DOHH2 (cell line): ENCODE data around the gene FMNL2.

Experiments used
- H3F3A ChIP-seq: fragments of 200-600 bp; sonication (generic), shearing (Covaris generic); 2 replicates; pipeline ENCODE4 v1.6.0; 2016; ENCODE audit warnings: antibody characterized with exemption, mild to moderate bottlenecking; ENCODE audit not compliant: control insufficient read depth, insufficient read depth
- H3K27ac ChIP-seq: fragments of 200-600 bp; sonication (generic); 2 replicates; pipeline ENCODE4 v1.5.1; 2014; ENCODE audit warnings: low read depth, mild to moderate bottlenecking, low read length, moderate library complexity
- H3K27me3 ChIP-seq: fragments of 200-600 bp; sonication (generic); 2 replicates; pipeline ENCODE4 v1.6.1; 2014; ENCODE audit warnings: mild to moderate bottlenecking, low read length, mixed read lengths; ENCODE audit not compliant: control insufficient read depth
- H3K36me3 ChIP-seq: fragments of 200-600 bp; sonication (generic); 2 replicates; pipeline ENCODE4 v1.6.1; 2014; ENCODE audit warnings: mild to moderate bottlenecking, low read length, moderate library complexity, mixed read lengths; ENCODE audit not compliant: control insufficient read depth
- H3K4me1 ChIP-seq: fragments of 200-600 bp; sonication (generic); 2 replicates; pipeline ENCODE4 v1.6.1; 2014; ENCODE audit warnings: mild to moderate bottlenecking, low read length, mixed read lengths; ENCODE audit not compliant: control insufficient read depth
- H3K4me2 ChIP-seq: fragments of 200-600 bp; sonication (generic); 2 replicates; pipeline ENCODE4 v1.6.0; 2014; ENCODE audit warnings: mild to moderate bottlenecking, low read length, moderate library complexity
- H3K4me3 ChIP-seq: fragments of 200-600 bp; sonication (generic); 2 replicates; pipeline ENCODE4 v1.5.1; 2014; ENCODE audit warnings: mild to moderate bottlenecking, low read length, mixed read lengths
- H3K79me2 ChIP-seq: fragments of 200-600 bp; sonication (generic); 2 replicates; pipeline ENCODE4 v1.6.1; 2014; ENCODE audit warnings: mild to moderate bottlenecking, low read length, mixed read lengths; ENCODE audit not compliant: control insufficient read depth
- H3K9me2 ChIP-seq: fragments of 200-600 bp; sonication (generic); replicated peaks from 2 replicates; pipeline ENCODE4 v1.6.1; 2014; ENCODE audit warnings: mild to moderate bottlenecking, low read length, mixed read lengths; ENCODE audit not compliant: control insufficient read depth
- H3K9me3 ChIP-seq: fragments of 200-600 bp; sonication (generic); 2 replicates; pipeline ENCODE4 v1.6.1; 2014; ENCODE audit warnings: antibody characterized with exemption, low read length, mixed read lengths; ENCODE audit not compliant: control insufficient read depth, insufficient read depth
- H4K20me1 ChIP-seq: fragments of 200-600 bp; sonication (generic); 2 replicates; pipeline ENCODE4 v1.6.0; 2014; ENCODE audit warnings: low read depth, mild to moderate bottlenecking, antibody characterized with exemption, low read length, moderate library complexity; ENCODE audit not compliant: control insufficient read depth, insufficient read depth
- EZH2phosphoT487 ChIP-seq: fragments of 200-600 bp; sonication (generic); IDR thresholded peaks from 2 replicates; pipeline ENCODE4 v1.6.1; 2017; ENCODE audit warnings: borderline replicate concordance, mild to moderate bottlenecking, antibody characterized with exemption, low read length, moderate library complexity, mixed read lengths
- TF ChIP-seq, protein P1 (sequence below): fragments of 200-600 bp; sonication (generic); IDR thresholded peaks from one replicate; pipeline ENCODE4 v1.5.1; 2014; ENCODE audit warnings: antibody characterized with exemption, mild to moderate bottlenecking, low read depth, low read length; ENCODE audit not compliant: poor library complexity, severe bottlenecking

Gene FMNL2

DNA sequence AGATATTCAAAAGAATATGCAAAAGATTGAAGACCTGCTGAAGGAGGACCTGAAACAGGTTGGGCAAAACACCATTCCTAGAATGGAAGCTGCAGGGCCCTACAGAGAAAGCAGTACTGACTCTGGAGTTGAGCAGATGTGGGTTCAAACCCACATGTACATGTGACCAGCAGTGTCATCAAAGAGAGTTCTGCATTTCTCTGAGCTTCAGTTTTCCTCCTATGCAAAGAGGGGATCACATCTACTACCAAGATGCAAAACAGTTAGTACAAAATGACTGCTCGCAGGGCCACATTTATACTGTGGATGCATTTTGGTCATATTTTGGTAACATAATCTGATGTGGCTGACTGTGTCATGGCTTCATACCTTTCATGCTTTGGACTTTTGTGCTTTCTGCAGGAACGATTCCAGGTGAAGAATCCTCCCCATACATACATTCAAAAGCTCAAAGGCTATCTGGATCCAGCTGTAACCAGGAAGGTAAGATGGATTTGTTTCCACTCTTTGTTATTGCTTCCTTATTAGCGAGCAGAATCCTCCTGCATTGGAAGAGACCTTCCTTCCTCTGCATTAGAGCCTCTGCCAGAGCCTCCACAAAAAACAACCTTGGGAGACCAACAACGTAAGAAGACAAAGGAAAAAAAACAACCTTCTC is 207.5 kb downstream of the FMNL2 start:
- H3K9me3 ChIP-seq = no peaks in the 10 kb centered on the region
- no peaks in the 10 kb centered on the region for H3F3A ChIP-seq
- no peaks in the 10 kb centered on the region for H3K4me1 ChIP-seq
- TF ChIP-seq EZH2phosphoT487 = no peak
- TF ChIP-seq, protein P1, sequence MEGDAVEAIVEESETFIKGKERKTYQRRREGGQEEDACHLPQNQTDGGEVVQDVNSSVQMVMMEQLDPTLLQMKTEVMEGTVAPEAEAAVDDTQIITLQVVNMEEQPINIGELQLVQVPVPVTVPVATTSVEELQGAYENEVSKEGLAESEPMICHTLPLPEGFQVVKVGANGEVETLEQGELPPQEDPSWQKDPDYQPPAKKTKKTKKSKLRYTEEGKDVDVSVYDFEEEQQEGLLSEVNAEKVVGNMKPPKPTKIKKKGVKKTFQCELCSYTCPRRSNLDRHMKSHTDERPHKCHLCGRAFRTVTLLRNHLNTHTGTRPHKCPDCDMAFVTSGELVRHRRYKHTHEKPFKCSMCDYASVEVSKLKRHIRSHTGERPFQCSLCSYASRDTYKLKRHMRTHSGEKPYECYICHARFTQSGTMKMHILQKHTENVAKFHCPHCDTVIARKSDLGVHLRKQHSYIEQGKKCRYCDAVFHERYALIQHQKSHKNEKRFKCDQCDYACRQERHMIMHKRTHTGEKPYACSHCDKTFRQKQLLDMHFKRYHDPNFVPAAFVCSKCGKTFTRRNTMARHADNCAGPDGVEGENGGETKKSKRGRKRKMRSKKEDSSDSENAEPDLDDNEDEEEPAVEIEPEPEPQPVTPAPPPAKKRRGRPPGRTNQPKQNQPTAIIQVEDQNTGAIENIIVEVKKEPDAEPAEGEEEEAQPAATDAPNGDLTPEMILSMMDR = no peak
- no peaks in the 10 kb centered on the region for H3K27me3 ChIP-seq
- H3K27ac ChIP-seq = no peak overlapping the region
- H3K9me2 ChIP-seq = no peaks in the 10 kb centered on the region
- H4K20me1 ChIP-seq = no peaks in the 10 kb centered on the region
- H3K79me2 ChIP-seq = no peaks in the 10 kb centered on the region
- H3K36me3 ChIP-seq = no peaks in the 10 kb centered on the region
- no peak overlapping the region for H3K4me3 ChIP-seq
- H3K4me2 ChIP-seq = no peak overlapping the region

DNA sequence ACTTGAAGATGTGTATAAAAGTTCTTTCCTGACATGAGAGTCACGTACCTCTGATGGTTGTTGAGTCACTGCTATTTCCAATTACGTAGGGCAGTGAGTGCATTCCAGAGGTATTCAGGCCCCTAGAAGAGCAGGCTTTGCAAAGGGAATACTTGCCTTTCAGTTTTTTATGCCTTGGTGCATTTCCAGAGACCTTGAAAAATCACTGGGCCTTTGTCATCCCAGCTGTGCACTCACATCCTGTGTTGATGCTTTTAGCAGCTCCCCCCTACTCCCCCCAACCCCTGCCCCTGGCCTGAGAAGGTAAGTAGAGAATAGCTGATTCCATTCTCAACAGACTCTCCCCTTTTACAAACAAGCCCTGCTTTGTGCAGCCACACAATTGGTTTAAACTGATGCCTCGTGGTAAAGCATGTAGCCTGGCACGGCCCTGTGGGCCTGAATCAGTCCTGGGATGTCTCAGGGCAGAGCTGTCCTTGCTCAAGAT is 208.1 kb downstream of the FMNL2 start:
- no peak overlapping the region for H3K4me2 ChIP-seq
- no peaks in the 10 kb centered on the region for H3K27me3 ChIP-seq
- H3F3A ChIP-seq = no peaks in the 10 kb centered on the region
- H3K9me3 ChIP-seq = no peaks in the 10 kb centered on the region
- H3K79me2 ChIP-seq = no peaks in the 10 kb centered on the region
- H4K20me1 ChIP-seq = no peaks in the 10 kb centered on the region
- no peaks in the 10 kb centered on the region for H3K9me2 ChIP-seq
- no peak overlapping the region for H3K4me3 ChIP-seq
- no peaks in the 10 kb centered on the region for H3K4me1 ChIP-seq
- no peaks in the 10 kb centered on the region for H3K36me3 ChIP-seq
- H3K27ac ChIP-seq = no peak overlapping the region
- TF ChIP-seq, protein P1 = no peak
- no peak for TF ChIP-seq EZH2phosphoT487

DNA sequence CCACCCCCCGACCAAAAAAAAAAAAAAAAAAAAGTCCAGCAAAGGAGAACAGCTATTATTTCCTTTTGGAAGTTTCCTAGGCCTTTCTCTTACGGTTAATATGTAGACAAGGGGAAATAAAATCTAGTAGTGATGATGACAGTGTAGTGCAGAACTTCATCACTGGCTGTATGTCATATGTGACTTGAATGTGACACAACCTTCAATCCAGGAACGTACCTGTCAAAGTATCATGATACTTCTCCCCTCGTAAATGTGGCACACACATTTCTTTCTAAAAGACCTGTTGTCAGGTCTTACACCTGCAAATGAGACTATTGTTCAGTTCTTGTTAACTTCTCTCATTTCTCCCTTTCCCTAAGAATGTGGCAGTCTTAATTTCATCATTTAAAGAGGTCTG is 208.7 kb downstream of the FMNL2 start:
- H3K36me3 ChIP-seq = no peaks in the 10 kb centered on the region
- no peaks in the 10 kb centered on the region for H3K9me2 ChIP-seq
- H3K27me3 ChIP-seq = no peaks in the 10 kb centered on the region
- no peaks in the 10 kb centered on the region for H3K79me2 ChIP-seq
- H4K20me1 ChIP-seq = no peaks in the 10 kb centered on the region
- H3K9me3 ChIP-seq = no peaks in the 10 kb centered on the region
- no peaks in the 10 kb centered on the region for H3K4me1 ChIP-seq
- H3K4me3 ChIP-seq = no peak overlapping the region
- no peaks in the 10 kb centered on the region for H3F3A ChIP-seq
- no peak overlapping the region for H3K27ac ChIP-seq
- no peak overlapping the region for H3K4me2 ChIP-seq
- TF ChIP-seq, protein P1 = no peak
